Measurements from ENCODE around the gene OTOP2.

GRCh38 chr17:74901353-74902135, 22.5 kb upstream of the OTOP2 start:
- TF ChIP-seq EZH2phosphoT487 (IDR thresholded peaks at IDR 0.05; ENCODE audit: borderline replicate concordance, low read length) (no peak), CTCF (IDR thresholded peaks at IDR 0.05; ENCODE audit: low read depth, low read length, poor library complexity, severe bottlenecking) (no peak)
